Stimulated activated CD8-positive, alpha-beta memory T cell treated with anti-CD3 and anti-CD28 coated beads, Interleukin-2, amount 100 ng/mL, for 1 hour (primary cell): ENCODE measurements around the gene CLSTN2.

Experiments
- DNase-seq, 2 donors: peaks; one replicate each; pipeline ENCODE4 v3.0.0-alpha.2; 2020; ENCODE audit warnings: low read depth in 2 of 2

The CLSTN2 gene

GRCh38 chr3:140236836-140237501 is 302.0 kb downstream of the CLSTN2 start:
- DNase-seq: no peak

GRCh38 chr3:140238646-140239314 is 303.8 kb downstream of the CLSTN2 start:
- no peak for DNase-seq

DNA sequence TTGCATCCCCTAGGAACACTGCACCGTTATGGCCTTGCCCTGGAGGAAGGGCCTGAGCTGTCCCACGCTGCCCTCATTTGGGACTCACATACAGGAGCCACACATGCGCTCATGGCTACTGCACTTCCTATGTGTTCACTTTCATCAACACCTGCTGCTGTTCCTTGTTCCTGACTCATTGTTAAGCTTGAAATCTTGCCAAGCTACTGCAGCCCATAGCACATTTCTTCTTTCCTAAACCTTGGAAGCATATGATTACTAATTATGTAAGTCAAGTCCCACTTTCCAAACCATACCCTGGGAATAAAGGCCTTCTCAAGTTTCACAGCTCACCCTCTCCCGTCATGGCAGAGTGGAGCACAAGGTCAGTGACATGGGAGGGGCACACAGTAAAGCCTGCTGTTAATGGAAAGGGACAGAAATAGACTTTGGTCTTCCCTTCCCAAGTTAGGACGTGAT is 307.9 kb downstream of the CLSTN2 start:
- DNase-seq: no peak

GRCh38 chr3:140243575-140243974 is 308.6 kb downstream of the CLSTN2 start:
- no peak for DNase-seq

DNA sequence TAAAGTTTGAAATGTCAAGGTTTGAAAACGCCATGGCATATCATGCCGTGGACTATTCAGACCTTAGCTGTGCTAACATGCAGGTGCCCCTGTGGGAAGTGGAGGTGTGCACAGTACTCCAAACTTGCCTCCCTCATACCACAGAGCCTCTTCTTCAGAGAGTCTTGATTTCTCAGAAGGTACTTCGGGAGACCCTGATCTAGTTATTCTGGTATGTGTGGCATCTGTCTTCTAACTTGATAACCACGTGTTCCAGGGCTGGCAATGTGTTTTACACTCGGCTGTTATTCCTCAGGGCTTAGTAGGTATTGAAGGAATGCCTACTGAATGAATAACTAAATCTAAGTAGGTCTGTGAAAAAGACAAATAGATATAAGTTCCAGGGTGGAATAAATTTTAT is 309.9 kb downstream of the CLSTN2 start:
- no peak for DNase-seq

GRCh38 chr3:140246578-140246977 is 311.6 kb downstream of the CLSTN2 start:
- DNase-seq: no peak

DNA sequence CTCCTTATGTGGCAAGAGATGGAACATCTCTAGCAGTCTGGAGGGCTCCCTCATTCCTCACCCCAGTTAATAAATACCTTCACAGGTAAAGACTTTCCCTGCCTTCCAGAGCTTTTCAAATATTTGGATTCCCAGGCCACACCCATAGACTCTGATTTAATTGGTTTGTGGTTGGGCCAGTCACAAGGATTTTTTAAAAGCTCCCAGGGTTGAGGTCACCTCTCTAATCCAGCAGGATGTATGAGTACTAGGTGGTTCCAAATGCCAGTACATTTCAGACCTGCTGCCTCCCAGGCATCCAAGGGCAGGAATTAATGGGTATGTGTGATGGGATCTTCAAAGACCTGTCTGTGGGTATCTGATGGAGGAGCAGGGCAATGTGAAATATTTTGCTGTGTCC is 312.8 kb downstream of the CLSTN2 start:
- DNase-seq: no peak

- DNase-seq: no peak
These were observed 314.2 kb downstream of the CLSTN2 start for GRCh38 chr3:140249188-140249587.

DNA sequence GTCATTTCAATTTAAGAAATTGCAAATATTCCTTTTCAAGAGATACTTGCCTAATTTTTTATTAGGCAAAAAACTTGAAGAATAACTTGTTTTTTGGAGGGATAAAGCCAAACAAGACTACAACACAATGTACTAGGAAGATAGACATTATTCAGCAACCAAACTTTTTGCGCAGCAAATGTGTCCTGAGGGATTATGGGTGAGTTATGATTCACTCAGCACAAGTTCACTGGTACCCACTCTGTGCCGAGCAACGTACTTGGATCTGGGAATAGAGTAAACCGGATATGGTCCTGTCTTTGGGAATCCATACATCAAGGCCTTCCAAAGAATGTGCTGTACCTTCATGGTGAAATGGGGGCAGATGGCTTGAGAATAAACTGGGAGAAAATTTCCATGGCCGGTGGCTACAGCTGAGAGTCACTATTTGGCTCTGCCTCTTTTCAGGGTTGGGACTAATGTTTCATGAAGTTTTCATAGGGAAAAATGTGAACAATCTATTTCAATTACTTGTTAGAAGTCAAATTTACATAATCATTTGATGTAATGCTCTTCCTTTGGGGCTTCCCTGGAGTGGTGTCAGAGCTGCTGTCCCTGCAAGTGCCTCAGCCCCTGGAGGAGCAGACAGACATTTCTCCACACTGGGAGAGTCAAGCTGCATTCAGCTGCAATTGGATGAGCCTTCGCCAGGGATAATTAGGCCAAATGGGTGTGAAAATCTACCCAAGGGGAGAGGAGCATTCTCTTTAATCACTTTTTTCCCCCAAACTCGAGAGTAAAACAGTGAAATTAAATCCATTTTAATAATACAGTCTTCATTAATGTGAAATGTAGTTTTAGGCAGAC is 315.2 kb downstream of the CLSTN2 start:
- no peak for DNase-seq

DNA sequence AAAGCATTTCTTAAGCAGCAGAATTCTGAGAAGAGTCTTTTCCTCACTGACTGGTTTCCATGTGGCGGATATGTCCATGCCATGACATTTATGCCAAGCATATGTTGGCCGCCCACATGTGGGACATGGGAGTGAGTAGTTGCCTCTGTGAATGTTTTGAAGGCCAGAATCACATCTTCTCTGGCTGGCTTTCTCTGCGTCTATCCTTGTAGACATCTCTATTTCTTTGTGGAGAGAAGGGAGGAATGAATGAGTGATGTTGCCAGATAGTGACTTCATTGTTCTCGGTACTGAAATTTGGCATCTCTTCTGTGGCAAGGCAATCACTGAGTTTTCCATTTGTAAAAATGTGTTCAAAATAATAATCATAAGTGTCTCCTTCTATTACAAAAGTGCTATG is 316.0 kb downstream of the CLSTN2 start:
- DNase-seq: no peak

GRCh38 chr3:140251678-140252077 is 316.7 kb downstream of the CLSTN2 start:
- no peak for DNase-seq

DNA sequence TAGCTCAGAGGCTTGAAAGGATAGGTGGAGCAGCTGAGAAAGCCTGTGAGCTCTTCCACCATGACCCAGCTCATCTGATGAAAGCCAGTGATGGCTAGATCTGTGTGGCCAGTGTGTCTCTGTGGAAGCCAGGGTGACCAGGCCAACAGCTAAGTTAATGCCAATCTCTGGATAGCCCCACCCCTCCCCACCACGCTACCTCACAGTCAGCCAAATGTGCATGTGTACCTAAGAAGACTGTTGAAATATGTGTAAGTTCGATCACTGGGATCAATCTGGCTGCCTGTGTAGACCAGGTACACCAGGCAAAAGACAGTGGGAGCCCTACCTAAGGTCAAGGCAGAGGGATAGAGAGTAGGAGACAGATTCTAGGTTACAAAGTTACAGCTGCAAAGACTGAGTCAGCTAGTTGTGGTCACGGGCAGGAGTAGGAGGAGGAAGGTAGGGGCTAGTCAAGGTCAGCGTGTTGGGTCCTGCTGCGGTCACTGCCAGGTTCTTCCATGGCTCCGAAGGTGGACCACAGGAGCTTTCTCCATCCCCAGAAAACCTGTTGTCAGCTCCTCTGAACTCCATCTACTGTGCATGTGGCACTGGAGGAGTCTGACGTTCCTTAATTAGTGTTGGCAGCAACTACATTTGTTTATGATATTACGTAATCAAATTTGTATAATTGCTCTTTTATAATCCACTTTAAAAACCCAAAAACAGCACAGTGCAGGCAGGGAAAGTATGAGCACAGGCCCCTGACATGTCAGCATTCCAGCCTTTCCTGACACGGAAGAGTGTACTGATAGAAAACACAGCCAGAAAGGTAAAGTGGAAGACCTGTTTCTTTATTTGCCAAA is 318.0 kb downstream of the CLSTN2 start:
- no peak for DNase-seq

DNA sequence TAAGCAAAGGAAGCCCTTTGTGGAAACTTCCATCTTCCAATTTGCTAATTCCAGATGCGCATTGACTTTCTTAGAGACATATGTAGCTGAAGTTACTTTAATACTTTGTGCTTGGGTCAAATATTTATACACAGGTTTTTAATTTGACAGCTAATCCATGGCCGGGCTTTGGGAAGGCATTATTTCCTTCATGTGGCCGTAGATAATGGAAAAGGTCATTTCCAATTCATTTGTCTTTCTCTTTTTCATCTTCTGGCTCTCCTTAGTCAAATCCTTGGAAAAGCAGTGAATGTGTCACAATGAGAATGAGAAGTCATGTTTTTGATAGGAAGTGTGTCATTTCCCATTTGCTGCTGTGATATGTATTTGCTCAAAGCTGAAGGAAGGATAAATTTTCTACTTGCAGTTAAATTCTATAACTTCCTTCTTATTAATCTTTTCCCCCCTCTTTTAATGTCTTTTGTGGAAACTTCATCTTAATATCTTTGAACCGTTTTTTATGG is 323.3 kb downstream of the CLSTN2 start:
- DNase-seq: no peak

- no peak for DNase-seq
These were observed 330.3 kb downstream of the CLSTN2 start for GRCh38 chr3:140265302-140265701.

GRCh38 chr3:140268103-140268502 is 333.1 kb downstream of the CLSTN2 start:
- no peak for DNase-seq

- DNase-seq: no peak
These were observed 333.6 kb downstream of the CLSTN2 start for GRCh38 chr3:140268610-140269009.

- no peak for DNase-seq
These were observed 335.3 kb downstream of the CLSTN2 start for GRCh38 chr3:140270329-140270728.

GRCh38 chr3:140273542-140274195 is 338.7 kb downstream of the CLSTN2 start:
- DNase-seq: no peak

DNA sequence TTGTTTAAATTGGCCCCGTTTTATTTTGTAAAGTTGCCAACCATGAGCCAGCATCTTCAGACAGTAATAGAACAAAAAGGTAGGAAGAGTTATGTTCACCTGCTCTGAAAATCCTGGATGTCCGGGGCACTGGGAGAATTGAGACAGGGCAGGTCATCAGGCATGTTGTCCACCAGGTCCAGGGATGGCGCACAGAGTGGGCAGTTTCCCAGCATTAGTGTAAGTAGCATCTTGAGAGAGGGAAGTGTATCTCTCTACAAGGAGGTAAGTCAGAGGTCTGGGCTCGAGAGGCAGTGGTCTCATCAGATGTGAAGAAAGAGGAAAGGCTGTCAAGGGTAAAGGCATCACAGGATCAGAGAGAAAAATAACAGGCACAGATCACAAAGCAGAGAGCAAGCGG is 339.4 kb downstream of the CLSTN2 start:
- no peak for DNase-seq

DNA sequence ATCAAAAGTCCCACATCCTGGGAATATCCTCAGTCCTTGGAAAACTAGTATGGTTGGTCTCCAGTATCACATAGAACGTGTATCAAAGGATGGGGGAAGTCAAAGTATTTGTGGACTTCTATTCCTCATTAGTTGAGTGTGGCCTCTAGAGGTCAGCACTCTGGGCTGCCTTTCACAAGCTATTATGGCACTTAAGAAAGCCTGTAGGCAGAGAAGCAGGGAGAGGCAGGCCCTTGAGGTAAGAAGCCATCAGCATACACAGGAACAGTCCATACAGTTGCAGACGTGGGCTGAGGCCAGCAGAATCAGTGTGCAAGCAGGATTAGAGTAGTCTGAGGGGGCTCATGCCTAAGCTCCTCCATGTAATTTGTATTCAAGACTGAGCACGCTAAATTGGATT is 341.7 kb downstream of the CLSTN2 start:
- DNase-seq: no peak

GRCh38 chr3:140277886-140278285 is 342.9 kb downstream of the CLSTN2 start:
- no peak for DNase-seq
